ENCODE results near the gene CELA3B.

Gene CELA3B

GRCh38 chr1:21939650-21940374 lies 37.0 kb upstream of the CELA3B start (continued):
- TF ChIP-seq IKZF3 (tag by site-specific recombination; IDR thresholded peaks at IDR 0.05) (peak; percentile 53; the same call in 1 of the 2 replicates), PRDM10 (tag by site-specific recombination; IDR thresholded peaks at IDR 0.05) (peak; percentile 91), ZBTB44 (tag by site-specific recombination; IDR thresholded peaks at IDR 0.05) (0 out of 2 replicates have a peak, but pooled peaks have one; percentile 53), TRIM28 (IDR thresholded peaks at IDR 0.05; ENCODE audit: borderline replicate concordance, low read length) (peak; percentile 93), ZNF184 (tag by site-specific recombination; IDR thresholded peaks at IDR 0.05) (peak; percentile 80; the same call in 1 of the 2 replicates), WT1 (tag by site-specific recombination; IDR thresholded peaks at IDR 0.05) (peak; percentile 22; the same call in 1 of the 2 replicates), ZNF837 (tag by site-specific recombination; IDR thresholded peaks at IDR 0.05) (no peak), ZNF629 (tag by site-specific recombination; IDR thresholded peaks at IDR 0.05) (0 out of 2 replicates have a peak, but pooled peaks have one; percentile 13)
- TF ChIP-seq, protein P1, sequence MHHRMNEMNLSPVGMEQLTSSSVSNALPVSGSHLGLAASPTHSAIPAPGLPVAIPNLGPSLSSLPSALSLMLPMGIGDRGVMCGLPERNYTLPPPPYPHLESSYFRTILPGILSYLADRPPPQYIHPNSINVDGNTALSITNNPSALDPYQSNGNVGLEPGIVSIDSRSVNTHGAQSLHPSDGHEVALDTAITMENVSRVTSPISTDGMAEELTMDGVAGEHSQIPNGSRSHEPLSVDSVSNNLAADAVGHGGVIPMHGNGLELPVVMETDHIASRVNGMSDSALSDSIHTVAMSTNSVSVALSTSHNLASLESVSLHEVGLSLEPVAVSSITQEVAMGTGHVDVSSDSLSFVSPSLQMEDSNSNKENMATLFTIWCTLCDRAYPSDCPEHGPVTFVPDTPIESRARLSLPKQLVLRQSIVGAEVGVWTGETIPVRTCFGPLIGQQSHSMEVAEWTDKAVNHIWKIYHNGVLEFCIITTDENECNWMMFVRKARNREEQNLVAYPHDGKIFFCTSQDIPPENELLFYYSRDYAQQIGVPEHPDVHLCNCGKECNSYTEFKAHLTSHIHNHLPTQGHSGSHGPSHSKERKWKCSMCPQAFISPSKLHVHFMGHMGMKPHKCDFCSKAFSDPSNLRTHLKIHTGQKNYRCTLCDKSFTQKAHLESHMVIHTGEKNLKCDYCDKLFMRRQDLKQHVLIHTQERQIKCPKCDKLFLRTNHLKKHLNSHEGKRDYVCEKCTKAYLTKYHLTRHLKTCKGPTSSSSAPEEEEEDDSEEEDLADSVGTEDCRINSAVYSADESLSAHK (tag by site-specific recombination; IDR thresholded peaks at IDR 0.05), result no peak

DNA sequence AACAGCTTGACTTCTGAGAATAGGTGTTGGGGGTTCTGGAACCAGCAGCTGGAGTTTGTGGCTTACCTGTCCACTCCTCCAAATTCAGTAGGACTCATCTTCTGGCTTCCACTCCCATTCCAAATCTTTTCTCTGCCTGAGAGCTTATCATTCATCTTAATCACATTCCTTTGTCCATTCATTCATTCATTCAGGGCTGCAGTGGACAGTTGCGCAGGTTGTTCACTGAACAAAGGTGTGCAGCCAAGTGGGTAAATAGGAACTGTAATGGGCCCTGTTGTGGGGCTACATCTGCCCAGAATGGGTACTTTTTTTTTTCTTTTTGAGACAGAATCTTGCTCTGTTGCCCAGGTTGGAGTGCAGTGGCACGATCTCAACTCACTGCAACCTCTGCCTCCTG lies 36.3 kb upstream of the CELA3B start:
- Histone ChIP-seq H3K4me1 (ENCODE audit: control insufficient read depth, insufficient read depth, low read length) (0 out of 2 replicates have a peak, but pooled peaks cover 3% of the 10 kb centered on the region), H3K27ac (ENCODE audit: extremely low read depth, low read depth, low read length) (no peak overlapping the region)
- POLR2A ChIA-PET, result interaction anchor here (0.9 to 1.0 kb wide), 2 partner anchors 157 to 159 kb away, joined by 3 read pairs; partner anchors contain the start of gene USP48
- TF ChIP-seq MEIS1 (CRISPR knock-in tag; IDR thresholded peaks at IDR 0.05; ENCODE audit: borderline replicate concordance) (no peak), ZNF24 (tag by site-specific recombination; IDR thresholded peaks at IDR 0.05) (peak; percentile 75; the same call in 1 of the 2 replicates), ZNF335 (tag by site-specific recombination; conservative IDR thresholded peaks at IDR 0.05) (no peak), ZNF239 (tag by site-specific recombination; IDR thresholded peaks at IDR 0.05) (peak; percentile 21; the same call in 1 of the 2 replicates), ZNF548 (tag by site-specific recombination; IDR thresholded peaks at IDR 0.05) (no peak), ZEB2 (tag by site-specific recombination; IDR thresholded peaks at IDR 0.05) (no peak), HOXD13 (CRISPR knock-in tag; IDR thresholded peaks at IDR 0.05; ENCODE audit: borderline replicate concordance) (no peak), ZNF133 (tag by site-specific recombination; IDR thresholded peaks at IDR 0.05) (no peak), ZNF785 (tag by site-specific recombination; IDR thresholded peaks at IDR 0.05) (no peak), ZNF148 (tag by site-specific recombination; IDR thresholded peaks at IDR 0.05; ENCODE audit: borderline replicate concordance) (no peak), ZFHX2 (tag by site-specific recombination; conservative IDR thresholded peaks at IDR 0.05) (no peak), ZBTB20 (tag by site-specific recombination; IDR thresholded peaks at IDR 0.05) (no peak), ZNF768 (tag by site-specific recombination; IDR thresholded peaks at IDR 0.05) (no peak), ZNF580 (tag by site-specific recombination; IDR thresholded peaks at IDR 0.05) (peak; percentile 68; the same call in 1 of the 2 replicates)
- TF ChIP-seq, protein P2, sequence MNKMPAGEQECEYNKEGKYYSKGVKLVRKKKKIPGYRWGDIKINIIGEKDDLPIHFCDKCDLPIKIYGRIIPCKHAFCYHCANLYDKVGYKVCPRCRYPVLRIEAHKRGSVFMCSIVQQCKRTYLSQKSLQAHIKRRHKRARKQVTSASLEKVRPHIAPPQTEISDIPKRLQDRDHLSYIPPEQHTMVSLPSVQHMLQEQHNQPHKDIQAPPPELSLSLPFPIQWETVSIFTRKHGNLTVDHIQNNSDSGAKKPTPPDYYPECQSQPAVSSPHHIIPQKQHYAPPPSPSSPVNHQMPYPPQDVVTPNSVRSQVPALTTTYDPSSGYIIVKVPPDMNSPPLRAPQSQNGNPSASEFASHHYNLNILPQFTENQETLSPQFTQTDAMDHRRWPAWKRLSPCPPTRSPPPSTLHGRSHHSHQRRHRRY (tag by site-specific recombination; IDR thresholded peaks at IDR 0.05), result no peak

More for the DNA sequence above, 36.3 kb upstream of the CELA3B start:
- CTCF ChIA-PET, result interaction anchor here (1.3 to 1.8 kb wide), 3 partner anchors 11 to 23 kb away, joined by 3 to 8 read pairs (median 6); no protein-coding TSS in a partner anchor
- no peaks in the 10 kb centered on the region for H3K36me3 ChIP-seq (ENCODE audit: control insufficient read depth in 2 of 2, insufficient read depth in 1 of 2, low read length in 2 of 2)
- H3K9me3 ChIP-seq (ENCODE audit: control insufficient read depth, insufficient read depth, low read depth, low read length), result no peaks in the 10 kb centered on the region
- no peak overlapping the region for H3K4me3 ChIP-seq (ENCODE audit: low read depth, low read length)

Measured in HEK293 (cell line).